K562 (cell line): Measurements from ENCODE around the gene DOCK8. TPM values are rescaled to one million over a fixed set of nuclear protein-coding genes. Genes with fewer than 3 reads are reported as not detected.

Experiments
- CEBPG ChIP-seq, 3 experiments: fragments of 200-800 bp in 1 of 3; sonication (Bioruptor generic) in 1 of 3; sonication (generic) in 1 of 3; formaldehyde crosslinking in 1 of 3; IDR thresholded peaks in 2 of 3; conservative IDR thresholded peaks in 1 of 3; 2 replicates each; pipeline versions ENCODE4 v1.6.1 to v1.8.0; 2016 to 2022; ENCODE audit warnings: missing compliant biosample characterization in 2 of 3, missing genetic modification characterization in 2 of 3, mild to moderate bottlenecking in 1 of 3, missing genetic modification reagents in 1 of 3
- E2F3 ChIP-seq: fragments of 250-450 bp; sonication (Bioruptor Pico); IDR thresholded peaks from 2 replicates; pipeline ENCODE4 v1.4.0; 2020; ENCODE audit warnings: mild to moderate bottlenecking
- FOXA3 ChIP-seq, 2 experiments: fragments of 450-650 bp in 1 of 2; sonication (generic) in 1 of 2; formaldehyde crosslinking; IDR thresholded peaks in 1 of 2; conservative IDR thresholded peaks in 1 of 2; 2 replicates each; pipeline versions ENCODE4 v1.4.0 to v1.8.0; 2020 to 2022; ENCODE audit warnings: mild to moderate bottlenecking in 2 of 2, missing genetic modification reagents in 1 of 2
- GATAD2A ChIP-seq: fragments of 450-650 bp; IDR thresholded peaks from 2 replicates; pipeline ENCODE4 v1.6.1; 2017
- NR2C2 ChIP-seq, 2 experiments: fragments of 200-800 bp in 1 of 2; sonication (Bioruptor generic) in 1 of 2; sonication (generic) in 1 of 2; formaldehyde crosslinking in 1 of 2; IDR thresholded peaks; 2 replicates each; pipeline versions ENCODE4 v1.6.1 to v1.8.0; 2016 to 2022; ENCODE audit warnings: mild to moderate bottlenecking in 1 of 2, missing compliant biosample characterization in 1 of 2, missing genetic modification characterization in 1 of 2, missing genetic modification reagents in 1 of 2
- U2AF1 ChIP-seq: fragments of 200-400 bp; formaldehyde crosslinking; optimal IDR thresholded peaks from 2 replicates; pipeline ENCODE3; 2017; ENCODE audit warnings: mild to moderate bottlenecking, low read depth, low read length, moderate library complexity
- ZNF24 ChIP-seq: fragments of 450-650 bp; IDR thresholded peaks from 2 replicates; pipeline ENCODE4 v1.6.1; 2016
- ZNF764 ChIP-seq: fragments of 250-450 bp; sonication (Bioruptor Pico); IDR thresholded peaks from 2 replicates; pipeline ENCODE4 v1.4.0; 2020; ENCODE audit warnings: low read depth, mild to moderate bottlenecking, moderate library complexity
- polyA plus RNA-seq, 8 experiments: library from polyadenylated mRNA; depleted of rRNA in 4 of 8; stranded (reverse) in 5 of 8; unstranded in 3 of 8; fragments of >200 nt; fragmentation: Nextera tagmentation in 2 of 8; fragmentation: Illumina TruSeq in 1 of 8; extraction: Ambion mirVana in 2 of 8; extraction: Trizol in 1 of 8; gene quantifications; 2 replicates each; pipeline versions ENCODE4 v1.2.1 to v1.2.3, GENCODE V29; 2011 to 2014; ENCODE audit warnings: inconsistent platforms in 1 of 8, missing spikeins in 1 of 8
- total RNA-seq, 7 experiments: library from RNA; depleted of rRNA in 6 of 7; stranded (reverse); fragments of >200 nt in 6 of 7; fragmentation: Illumina TruSeq in 2 of 7; extraction: Trizol in 2 of 7; gene quantifications; 2 replicates each; pipeline versions ENCODE4 v1.2.1 to v1.2.3, GENCODE V29; 2011 to 2021; ENCODE audit warnings: low replicate concordance in 1 of 7
- TF ChIP-seq, protein P1 (sequence below): sonication (generic); formaldehyde crosslinking; IDR thresholded peaks from 2 replicates; pipeline ENCODE4 v1.8.0; 2022; ENCODE audit warnings: mild to moderate bottlenecking, missing genetic modification reagents
- TF ChIP-seq, protein P2 (sequence below), 2 experiments: IDR thresholded peaks; 2 replicates each; pipeline ENCODE4 v1.6.1; 2011; ENCODE audit warnings: borderline replicate concordance in 1 of 2, control low read depth in 1 of 2, low read depth in 1 of 2, low read length in 1 of 2, mild to moderate bottlenecking in 1 of 2, mixed read lengths in 1 of 2, moderate library complexity in 1 of 2; ENCODE audit not compliant: insufficient read depth in 1 of 2, insufficient read length in 1 of 2, poor library complexity in 1 of 2, severe bottlenecking in 1 of 2; ENCODE audit errors: extremely low read depth in 1 of 2

Gene DOCK8
- total and polyA plus RNA-seq, 9 of the 15 experiments (the other 6 are each of a cell fraction or from before 2014, with no cell fraction given): 14.4 to 53.8 (median 25.1) TPM

DNA sequence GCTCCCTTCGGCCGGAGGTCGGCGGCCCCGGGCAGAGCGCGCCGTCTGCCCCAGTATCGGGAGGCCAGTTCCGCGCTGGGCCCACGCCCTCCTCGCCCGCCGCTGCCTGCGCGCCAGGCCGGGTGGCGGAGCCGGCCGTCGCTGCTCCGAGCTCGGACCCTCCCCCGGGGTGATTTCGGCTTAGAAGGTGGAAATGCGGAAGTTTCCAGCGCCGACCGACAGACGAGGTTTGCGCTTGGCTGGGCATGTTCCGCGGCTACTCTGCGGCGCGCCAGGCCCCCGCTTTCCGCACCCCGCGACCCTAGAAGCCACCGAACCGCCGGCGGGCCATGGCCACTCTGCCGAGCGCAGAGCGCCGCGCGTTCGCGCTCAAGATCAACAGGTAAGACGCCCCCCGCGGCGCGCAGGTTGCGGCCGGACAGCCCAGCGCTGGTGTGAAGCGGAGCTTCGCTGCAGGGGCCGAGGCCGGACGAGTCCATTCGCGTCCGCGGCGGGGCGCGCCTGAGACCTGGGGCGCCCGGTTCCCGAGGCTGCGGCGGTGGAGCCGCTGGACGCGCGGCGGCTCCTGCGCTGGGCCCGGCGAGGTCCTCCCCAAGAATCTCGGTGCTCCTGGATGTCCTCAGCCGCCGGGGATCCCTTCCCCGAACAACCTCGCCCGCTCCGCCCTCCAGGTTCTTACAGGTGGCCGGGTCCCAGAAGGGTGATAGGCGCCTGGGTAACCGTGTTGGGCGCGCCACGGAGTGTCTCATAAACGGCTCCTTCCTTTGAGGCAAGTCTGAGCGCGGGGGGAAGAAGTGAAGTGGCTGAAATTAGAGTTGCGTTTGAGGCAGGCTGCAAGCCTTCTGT is at the start of gene DOCK8 (continued):
- TF ChIP-seq, protein P1, sequence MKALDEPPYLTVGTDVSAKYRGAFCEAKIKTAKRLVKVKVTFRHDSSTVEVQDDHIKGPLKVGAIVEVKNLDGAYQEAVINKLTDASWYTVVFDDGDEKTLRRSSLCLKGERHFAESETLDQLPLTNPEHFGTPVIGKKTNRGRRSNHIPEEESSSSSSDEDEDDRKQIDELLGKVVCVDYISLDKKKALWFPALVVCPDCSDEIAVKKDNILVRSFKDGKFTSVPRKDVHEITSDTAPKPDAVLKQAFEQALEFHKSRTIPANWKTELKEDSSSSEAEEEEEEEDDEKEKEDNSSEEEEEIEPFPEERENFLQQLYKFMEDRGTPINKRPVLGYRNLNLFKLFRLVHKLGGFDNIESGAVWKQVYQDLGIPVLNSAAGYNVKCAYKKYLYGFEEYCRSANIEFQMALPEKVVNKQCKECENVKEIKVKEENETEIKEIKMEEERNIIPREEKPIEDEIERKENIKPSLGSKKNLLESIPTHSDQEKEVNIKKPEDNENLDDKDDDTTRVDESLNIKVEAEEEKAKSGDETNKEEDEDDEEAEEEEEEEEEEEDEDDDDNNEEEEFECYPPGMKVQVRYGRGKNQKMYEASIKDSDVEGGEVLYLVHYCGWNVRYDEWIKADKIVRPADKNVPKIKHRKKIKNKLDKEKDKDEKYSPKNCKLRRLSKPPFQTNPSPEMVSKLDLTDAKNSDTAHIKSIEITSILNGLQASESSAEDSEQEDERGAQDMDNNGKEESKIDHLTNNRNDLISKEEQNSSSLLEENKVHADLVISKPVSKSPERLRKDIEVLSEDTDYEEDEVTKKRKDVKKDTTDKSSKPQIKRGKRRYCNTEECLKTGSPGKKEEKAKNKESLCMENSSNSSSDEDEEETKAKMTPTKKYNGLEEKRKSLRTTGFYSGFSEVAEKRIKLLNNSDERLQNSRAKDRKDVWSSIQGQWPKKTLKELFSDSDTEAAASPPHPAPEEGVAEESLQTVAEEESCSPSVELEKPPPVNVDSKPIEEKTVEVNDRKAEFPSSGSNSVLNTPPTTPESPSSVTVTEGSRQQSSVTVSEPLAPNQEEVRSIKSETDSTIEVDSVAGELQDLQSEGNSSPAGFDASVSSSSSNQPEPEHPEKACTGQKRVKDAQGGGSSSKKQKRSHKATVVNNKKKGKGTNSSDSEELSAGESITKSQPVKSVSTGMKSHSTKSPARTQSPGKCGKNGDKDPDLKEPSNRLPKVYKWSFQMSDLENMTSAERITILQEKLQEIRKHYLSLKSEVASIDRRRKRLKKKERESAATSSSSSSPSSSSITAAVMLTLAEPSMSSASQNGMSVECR (CRISPR knock-in tag): peak; percentile 55; the same call in 1 of the 2 replicates
- peak; percentile 8; the same call in 1 of the 2 replicates for TF ChIP-seq CEBPG (CRISPR knock-in tag; IDR thresholded peaks at IDR 0.05)
- no peak for TF ChIP-seq CEBPG (tag; conservative IDR thresholded peaks at IDR 0.05 in 1 of 2, IDR thresholded peaks at IDR 0.05 in 1 of 2)
- peak in 1 of 2 experiments; percentile 62; a peak in 1 of 4 replicates for TF ChIP-seq FOXA3 (CRISPR knock-in tag; conservative IDR thresholded peaks at IDR 0.05 in 1 of 2, IDR thresholded peaks at IDR 0.05 in 1 of 2)
- peak; percentile 80; the same call in 1 of the 2 replicates for TF ChIP-seq ZNF24
- TF ChIP-seq ZNF764 (CRISPR knock-in tag): 0 out of 2 replicates have a peak, but pooled peaks have one; percentile 26
- peak; percentile 57; the same call in 1 of the 2 replicates for TF ChIP-seq GATAD2A
- TF ChIP-seq U2AF1: peak; percentile 81
- TF ChIP-seq NR2C2 (CRISPR knock-in tag; IDR thresholded peaks at IDR 0.05): peak; percentile 61
- 0 out of 2 replicates have a peak, but pooled peaks have one; percentile 20 for TF ChIP-seq NR2C2 (tag; IDR thresholded peaks at IDR 0.05)
- TF ChIP-seq, protein P2, sequence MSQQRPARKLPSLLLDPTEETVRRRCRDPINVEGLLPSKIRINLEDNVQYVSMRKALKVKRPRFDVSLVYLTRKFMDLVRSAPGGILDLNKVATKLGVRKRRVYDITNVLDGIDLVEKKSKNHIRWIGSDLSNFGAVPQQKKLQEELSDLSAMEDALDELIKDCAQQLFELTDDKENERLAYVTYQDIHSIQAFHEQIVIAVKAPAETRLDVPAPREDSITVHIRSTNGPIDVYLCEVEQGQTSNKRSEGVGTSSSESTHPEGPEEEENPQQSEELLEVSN (IDR thresholded peaks at IDR 0.05; ENCODE audit: borderline replicate concordance in 1 of 2, extremely low read depth in 1 of 2, insufficient read depth in 1 of 2, insufficient read length in 1 of 2, low read depth in 1 of 2, low read length in 1 of 2, poor library complexity in 1 of 2, severe bottlenecking in 1 of 2): peak; percentile 13 to 58
- TF ChIP-seq E2F3 (CRISPR knock-in tag): no peak
